Endodermal cell (in vitro differentiated cells): ENCODE measurements around the gene LCA5L. TPM values are rescaled to one million over a fixed set of nuclear protein-coding genes. Genes with fewer than 3 reads are reported as not detected.
A peak's percentile ranks its signal among the peaks of the same experiment; 100 is the strongest.

Experiments used
- DNase-seq: peaks from one replicate; pipeline ENCODE4 v3.0.0-alpha.2; 2017
- H3K27ac ChIP-seq: 2 replicates; pipeline ENCODE4 v1.5.1; 2013; ENCODE audit warnings: mild to moderate bottlenecking, low read depth, low read length, moderate library complexity
- H3K27me3 ChIP-seq: 2 replicates; pipeline ENCODE4 v1.6.1; 2013; ENCODE audit warnings: mild to moderate bottlenecking, low read length, moderate library complexity; ENCODE audit not compliant: insufficient read depth, control insufficient read depth, poor library complexity, severe bottlenecking
- H3K36me3 ChIP-seq: 2 replicates; pipeline ENCODE4 v1.7.0; 2013; ENCODE audit warnings: mild to moderate bottlenecking, low read length, moderate library complexity; ENCODE audit not compliant: control insufficient read depth, insufficient read depth
- H3K4me1 ChIP-seq: one replicate; pipeline ENCODE4 v1.7.0; 2013; ENCODE audit warnings: low read length; ENCODE audit not compliant: control insufficient read depth, insufficient read depth
- H3K4me3 ChIP-seq: 2 replicates; pipeline ENCODE4 v1.5.1; 2013; ENCODE audit warnings: mild to moderate bottlenecking, low read length, moderate library complexity
- H3K9ac ChIP-seq: 2 replicates; pipeline ENCODE4 v1.6.1; 2013; ENCODE audit warnings: mild to moderate bottlenecking, low read length, moderate library complexity; ENCODE audit not compliant: poor library complexity, severe bottlenecking; ENCODE audit errors: extremely low read depth
- H3K9me3 ChIP-seq: 2 replicates; pipeline ENCODE4 v1.6.1; 2013; ENCODE audit warnings: mild to moderate bottlenecking, low read length, moderate library complexity; ENCODE audit not compliant: control insufficient read depth
- H3K27ac Mint-ChIP-seq: 2 replicates; pipeline ENCODE4 v1.8.0; 2020; ENCODE audit warnings: mixed read lengths
- H3K27me3 Mint-ChIP-seq: 2 replicates; pipeline ENCODE4 v1.8.0; 2021; ENCODE audit warnings: mild to moderate bottlenecking, mixed read lengths; ENCODE audit not compliant: insufficient read depth
- H3K36me3 Mint-ChIP-seq: 2 replicates; pipeline ENCODE4 v1.8.0; 2020; ENCODE audit warnings: low read depth, mixed read lengths
- H3K4me1 Mint-ChIP-seq: 2 replicates; pipeline ENCODE4 v1.8.0; 2020; ENCODE audit warnings: mixed read lengths
- H3K4me3 Mint-ChIP-seq: 2 replicates; pipeline ENCODE4 v1.8.0; 2020; ENCODE audit warnings: mild to moderate bottlenecking, moderate library complexity, mixed read lengths
- H3K9me3 Mint-ChIP-seq: 2 replicates; pipeline ENCODE4 v1.8.0; 2020; ENCODE audit warnings: mild to moderate bottlenecking, mixed read lengths
- CTCF ChIP-seq: fragments of 200-600 bp; sonication (generic); conservative IDR thresholded peaks from 2 replicates; pipeline ENCODE4 v1.5.0; 2021; ENCODE audit warnings: antibody characterized with exemption, mild to moderate bottlenecking
- WGBS, 2 experiments: methylation state at CpG; one replicate each; pipeline versions ENCODE4 v1.1.5 to v1.1.7; 2013; ENCODE audit warnings: missing lambda C conversion rate in 2 of 2, mixed read lengths in 1 of 2; ENCODE audit not compliant: insufficient coverage in 1 of 2, insufficient read length in 1 of 2; 5-methylcytosine and 5-hydroxymethylcytosine counted together
- total RNA-seq, 2 donors: library from RNA; stranded (reverse); fragmentation: NEBNext Ultra II Directional in 1 of 2; extraction: Animal tissue kit (Norgen Biotek cat#: 25700) in 1 of 2; gene quantifications; 2 replicates in 1 of 2; 3 replicates in 1 of 2; pipeline ENCODE4 v1.2.1, GENCODE V29; 2021

Gene LCA5L
- total RNA-seq, 2 donors from 2014 or later: 2.4 to 3.6 TPM

GRCh38 chr21:39406065-39406464 is 39.5 kb downstream of the LCA5L start:
- peaks cover 42% of the 10 kb centered on the region for H3K36me3 Mint-ChIP-seq
- DNase-seq: no peak
- H3K27me3 Mint-ChIP-seq: no peaks in the 10 kb centered on the region
- TF ChIP-seq CTCF: no peak
- peaks cover 14% of the 10 kb centered on the region for H3K9me3 Mint-ChIP-seq
- WGBS, 2 experiments: 100% methylated on average over 1 to 2 of the region's 2 CpGs
- no peak overlapping the region for H3K4me3 ChIP-seq
- H3K27ac ChIP-seq: no peak overlapping the region
- no peak overlapping the region for H3K4me3 Mint-ChIP-seq
- H3K4me1 ChIP-seq: no peaks in the 10 kb centered on the region
- H3K27me3 ChIP-seq: no peaks in the 10 kb centered on the region
- H3K4me1 Mint-ChIP-seq: peaks cover 16% of the 10 kb centered on the region
- peaks cover 37% of the 10 kb centered on the region for H3K36me3 ChIP-seq
- peaks cover 18% of the 10 kb centered on the region for H3K9me3 ChIP-seq
- no peak overlapping the region for H3K27ac Mint-ChIP-seq
- no peak overlapping the region for H3K9ac ChIP-seq

GRCh38 chr21:39400173-39400572 is 45.4 kb downstream of the LCA5L start:
- Histone ChIP-seq H3K9me3 (peaks cover 5% of the 10 kb centered on the region), H3K9ac (no peak overlapping the region), H3K4me1 (no peaks in the 10 kb centered on the region), H3K4me3 (no peak overlapping the region), H3K27ac (peak overlapping the region; percentile 53), H3K36me3 (peaks cover 44% of the 10 kb centered on the region), H3K27me3 (no peaks in the 10 kb centered on the region)
- no peaks in the 10 kb centered on the region for H3K27me3 Mint-ChIP-seq
- peaks cover 30% of the 10 kb centered on the region for H3K4me1 Mint-ChIP-seq
- peak overlapping the region; percentile 45 for H3K27ac Mint-ChIP-seq
- peaks cover 2% of the 10 kb centered on the region for H3K9me3 Mint-ChIP-seq
- no peak for TF ChIP-seq CTCF
- DNase-seq: no peak
- 89 to 94% methylated on average over 3 of the region's 8 CpGs for WGBS, 2 experiments
- no peak overlapping the region for H3K4me3 Mint-ChIP-seq
- H3K36me3 Mint-ChIP-seq: peaks cover 22% of the 10 kb centered on the region

GRCh38 chr21:39397646-39398385 is 47.8 kb downstream of the LCA5L start:
- Mint-ChIP-seq H3K27ac (peak overlapping the region; percentile 88), H3K4me1 (peaks cover 27% of the 10 kb centered on the region), H3K27me3 (no peaks in the 10 kb centered on the region), H3K9me3 (no peaks in the 10 kb centered on the region), H3K36me3 (peaks cover 35% of the 10 kb centered on the region), H3K4me3 (no peak overlapping the region)
- Histone ChIP-seq H3K27ac (no peak overlapping the region), H3K27me3 (no peaks in the 10 kb centered on the region), H3K9ac (no peak overlapping the region), H3K4me1 (no peaks in the 10 kb centered on the region), H3K9me3 (no peaks in the 10 kb centered on the region), H3K36me3 (peaks cover 55% of the 10 kb centered on the region), H3K4me3 (no peak overlapping the region)
- DNase-seq: no peak
- 95 to 97% methylated on average over 11 of the region's 11 CpGs for WGBS, 2 experiments
- TF ChIP-seq CTCF: no peak
